Hepatocyte (in vitro differentiated cells): Measurements from ENCODE around the gene AFAP1. TPM values are rescaled to one million over a fixed set of nuclear protein-coding genes. Genes with fewer than 3 reads are reported as not detected.

ENCODE experiments used
- DNase-seq: peaks from one replicate; pipeline ENCODE4 v3.0.0-alpha.2; 2016; ENCODE audit warnings: low spot score
- H2AFZ ChIP-seq: fragments of 200-600 bp; sonication (generic); 2 replicates; pipeline ENCODE4 v1.6.0; 2016; ENCODE audit warnings: antibody characterized with exemption, mild to moderate bottlenecking
- H3K27ac ChIP-seq: fragments of 200-600 bp; sonication (generic); 2 replicates; pipeline ENCODE4 v1.5.1; 2016; ENCODE audit warnings: mild to moderate bottlenecking
- H3K27me3 ChIP-seq: fragments of 200-600 bp; sonication (generic); 2 replicates; pipeline ENCODE4 v1.6.1; 2016
- H3K36me3 ChIP-seq: fragments of 200-600 bp; sonication (generic); replicated peaks from 2 replicates; pipeline ENCODE4 v1.5.1; 2016; ENCODE audit warnings: low read depth; ENCODE audit not compliant: insufficient read depth
- H3K4me1 ChIP-seq: fragments of 200-600 bp; sonication (generic); 2 replicates; pipeline ENCODE4 v1.5.1; 2016; ENCODE audit warnings: mild to moderate bottlenecking, moderate library complexity; ENCODE audit not compliant: insufficient read depth
- H3K4me2 ChIP-seq: fragments of 200-600 bp; sonication (generic); 2 replicates; pipeline ENCODE4 v1.6.0; 2016
- H3K4me3 ChIP-seq: fragments of 200-600 bp; sonication (generic); 2 replicates; pipeline ENCODE4 v1.5.1; 2016; ENCODE audit warnings: mild to moderate bottlenecking
- H3K79me2 ChIP-seq: fragments of 200-600 bp; sonication (generic); 2 replicates; pipeline ENCODE4 v1.6.0; 2017; ENCODE audit warnings: mild to moderate bottlenecking
- H3K9me2 ChIP-seq: fragments of 200-600 bp; sonication (generic); replicated peaks from 2 replicates; pipeline ENCODE4 v1.6.0; 2017; ENCODE audit warnings: mild to moderate bottlenecking; ENCODE audit not compliant: insufficient read depth
- H3K9me3 ChIP-seq: fragments of 200-600 bp; sonication (generic); 2 replicates; pipeline ENCODE4 v1.5.1; 2016; ENCODE audit warnings: low read depth, mild to moderate bottlenecking
- H4K20me1 ChIP-seq: fragments of 200-600 bp; sonication (generic); 2 replicates; pipeline ENCODE4 v1.6.0; 2016; ENCODE audit warnings: mild to moderate bottlenecking; ENCODE audit not compliant: insufficient read depth, poor library complexity, severe bottlenecking
- EZH2 ChIP-seq: fragments of 200-600 bp; sonication (generic); IDR thresholded peaks from 2 replicates; pipeline ENCODE4 v1.6.1; 2016; ENCODE audit warnings: antibody characterized with exemption, mild to moderate bottlenecking, borderline replicate concordance
- EZH2phosphoT487 ChIP-seq: fragments of 200-600 bp; sonication (generic); IDR thresholded peaks from one replicate; pipeline ENCODE4 v1.6.1; 2018; ENCODE audit warnings: antibody characterized with exemption, mild to moderate bottlenecking, low read depth, moderate library complexity; ENCODE audit not compliant: unreplicated experiment, severe bottlenecking
- WGBS: methylation state at CpG from one replicate; pipeline ENCODE4 v1.1.6; 2016; ENCODE audit warnings: low lambda C conversion rate; ENCODE audit errors: missing lambda C conversion rate; 5-methylcytosine and 5-hydroxymethylcytosine counted together
- polyA plus RNA-seq: library from polyadenylated mRNA; unstranded; fragments of >200 nt; fragmentation: Nextera tagmentation; extraction: Ambion mirVana; gene quantifications from 2 replicates; pipeline ENCODE4 v1.2.1, GENCODE V29; 2016
- total RNA-seq: library from RNA; depleted of rRNA; stranded (reverse); fragments of >200 nt; gene quantifications from 2 replicates; pipeline ENCODE4 v1.2.3, GENCODE V29; 2014
- TF ChIP-seq, protein P1 (sequence below): fragments of 200-600 bp; sonication (generic); IDR thresholded peaks from 2 replicates; pipeline ENCODE4 v1.5.1; 2016; ENCODE audit warnings: antibody characterized with exemption, mild to moderate bottlenecking; ENCODE audit not compliant: poor library complexity

The AFAP1 gene
- total and polyA plus RNA-seq, 2 experiments from 2014 or later = 9.3 to 16.2 TPM

DNA sequence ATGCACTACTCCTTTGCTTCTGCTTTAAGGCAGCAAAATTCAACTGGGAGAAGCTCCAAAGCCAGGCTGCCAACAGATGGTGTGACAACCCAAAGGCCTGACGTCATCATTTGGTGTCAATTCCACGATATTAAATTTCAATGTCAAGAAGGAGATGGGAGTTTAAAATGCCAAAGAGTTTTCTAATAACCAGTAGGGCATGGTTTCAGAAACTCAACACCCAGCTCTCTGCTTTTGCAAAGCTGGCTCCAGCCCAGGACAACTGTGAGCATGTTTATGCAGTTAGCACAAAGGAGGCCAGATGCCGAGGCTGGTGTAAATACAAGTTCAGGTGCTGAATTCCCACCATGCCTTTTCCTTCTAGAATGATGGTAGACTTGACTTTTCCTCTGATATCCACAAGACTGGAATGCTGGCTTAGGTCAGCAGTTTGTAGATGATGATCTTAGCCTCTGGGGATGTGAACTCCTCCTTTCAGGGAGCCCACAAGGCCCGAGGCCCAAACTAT is 67.3 kb downstream of the AFAP1 start:
- Histone ChIP-seq H3K4me3 (no peak overlapping the region), H3K4me2 (no peak overlapping the region), H3K27ac (no peak overlapping the region), H3K36me3 (no peaks in the 10 kb centered on the region), H3K4me1 (peaks cover 5% of the 10 kb centered on the region), H2AFZ (no peak overlapping the region), H3K9me2 (no peaks in the 10 kb centered on the region), H3K27me3 (no peaks in the 10 kb centered on the region), H4K20me1 (peaks cover under 1% of the 10 kb centered on the region), H3K9me3 (no peaks in the 10 kb centered on the region), H3K79me2 (peaks cover 47% of the 10 kb centered on the region)
- no peak for TF ChIP-seq EZH2
- peak; percentile 19 for DNase-seq
- 60% methylated on average over 4 of the region's 4 CpGs for WGBS

DNA sequence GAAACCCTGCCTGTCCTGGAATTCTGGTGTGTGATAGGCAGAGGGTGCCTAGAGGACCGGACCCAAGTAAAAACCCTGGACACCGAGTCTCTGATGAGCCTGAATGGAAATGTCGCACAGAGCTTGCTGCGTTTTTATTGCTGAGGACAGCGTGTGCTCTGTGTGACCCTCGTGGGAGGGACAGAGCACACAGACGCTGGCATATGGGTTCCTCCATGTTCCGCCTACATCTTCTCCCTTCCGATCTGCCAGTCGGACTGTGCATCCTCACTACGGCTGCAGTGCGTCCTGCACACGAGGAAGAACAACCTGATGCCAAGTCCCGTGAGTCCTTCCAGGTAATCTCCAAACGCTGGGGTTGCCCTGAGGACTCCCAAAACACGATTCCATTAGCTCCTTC is 68.3 kb downstream of the AFAP1 start:
- Histone ChIP-seq H3K4me1 (peaks cover 5% of the 10 kb centered on the region), H3K9me2 (no peaks in the 10 kb centered on the region), H4K20me1 (no peaks in the 10 kb centered on the region), H3K9me3 (no peaks in the 10 kb centered on the region), H2AFZ (no peak overlapping the region), H3K4me2 (no peak overlapping the region), H3K27me3 (no peaks in the 10 kb centered on the region), H3K27ac (no peak overlapping the region), H3K36me3 (no peaks in the 10 kb centered on the region), H3K79me2 (peaks cover 40% of the 10 kb centered on the region), H3K4me3 (no peak overlapping the region)
- WGBS = 96% methylated on average over 16 of the region's 16 CpGs
- DNase-seq = no peak
- TF ChIP-seq EZH2 (no peak), EZH2phosphoT487 (no peak)
- TF ChIP-seq, protein P1, sequence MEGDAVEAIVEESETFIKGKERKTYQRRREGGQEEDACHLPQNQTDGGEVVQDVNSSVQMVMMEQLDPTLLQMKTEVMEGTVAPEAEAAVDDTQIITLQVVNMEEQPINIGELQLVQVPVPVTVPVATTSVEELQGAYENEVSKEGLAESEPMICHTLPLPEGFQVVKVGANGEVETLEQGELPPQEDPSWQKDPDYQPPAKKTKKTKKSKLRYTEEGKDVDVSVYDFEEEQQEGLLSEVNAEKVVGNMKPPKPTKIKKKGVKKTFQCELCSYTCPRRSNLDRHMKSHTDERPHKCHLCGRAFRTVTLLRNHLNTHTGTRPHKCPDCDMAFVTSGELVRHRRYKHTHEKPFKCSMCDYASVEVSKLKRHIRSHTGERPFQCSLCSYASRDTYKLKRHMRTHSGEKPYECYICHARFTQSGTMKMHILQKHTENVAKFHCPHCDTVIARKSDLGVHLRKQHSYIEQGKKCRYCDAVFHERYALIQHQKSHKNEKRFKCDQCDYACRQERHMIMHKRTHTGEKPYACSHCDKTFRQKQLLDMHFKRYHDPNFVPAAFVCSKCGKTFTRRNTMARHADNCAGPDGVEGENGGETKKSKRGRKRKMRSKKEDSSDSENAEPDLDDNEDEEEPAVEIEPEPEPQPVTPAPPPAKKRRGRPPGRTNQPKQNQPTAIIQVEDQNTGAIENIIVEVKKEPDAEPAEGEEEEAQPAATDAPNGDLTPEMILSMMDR = no peak

DNA sequence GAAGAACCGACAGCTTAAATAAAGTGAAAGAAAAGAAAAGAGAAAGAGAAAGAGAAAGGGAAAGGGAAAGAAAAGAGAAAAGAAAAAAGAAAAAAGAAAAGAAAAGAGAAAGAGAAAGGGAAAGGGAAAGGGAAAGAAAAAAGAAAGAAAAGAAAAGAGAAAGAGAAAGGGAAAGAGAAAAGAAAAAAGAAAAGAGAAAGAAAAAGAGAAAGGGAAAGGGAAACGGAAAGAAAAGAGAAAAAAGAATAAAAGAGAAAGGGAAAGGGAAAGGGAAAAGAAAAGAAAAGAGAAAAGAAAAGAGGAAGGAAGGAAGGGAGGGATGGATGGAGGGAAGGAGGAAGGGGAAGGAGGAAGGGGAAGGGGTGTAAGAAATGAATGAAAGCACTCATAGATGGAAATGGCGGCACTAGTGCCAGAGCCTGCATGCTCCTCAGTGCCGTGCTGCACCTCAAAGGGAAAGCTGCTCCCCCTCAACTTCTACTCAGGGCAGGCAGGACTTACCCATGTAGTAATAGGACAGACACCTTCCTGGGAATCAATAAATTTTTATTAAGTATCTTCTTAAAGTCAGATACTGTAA is 70.7 kb downstream of the AFAP1 start:
- Histone ChIP-seq H3K36me3 (no peaks in the 10 kb centered on the region), H3K9me2 (no peaks in the 10 kb centered on the region), H3K4me2 (no peak overlapping the region), H3K79me2 (peaks cover 21% of the 10 kb centered on the region), H2AFZ (no peak overlapping the region), H3K4me3 (no peak overlapping the region), H3K27me3 (no peaks in the 10 kb centered on the region), H3K27ac (no peak overlapping the region), H4K20me1 (no peaks in the 10 kb centered on the region), H3K4me1 (peaks cover 5% of the 10 kb centered on the region), H3K9me3 (no peaks in the 10 kb centered on the region)
- WGBS = 92% methylated on average over 4 of the region's 4 CpGs
- DNase-seq = no peak
- TF ChIP-seq EZH2phosphoT487 (no peak), EZH2 (no peak)
- TF ChIP-seq, protein P1 = no peak

DNA sequence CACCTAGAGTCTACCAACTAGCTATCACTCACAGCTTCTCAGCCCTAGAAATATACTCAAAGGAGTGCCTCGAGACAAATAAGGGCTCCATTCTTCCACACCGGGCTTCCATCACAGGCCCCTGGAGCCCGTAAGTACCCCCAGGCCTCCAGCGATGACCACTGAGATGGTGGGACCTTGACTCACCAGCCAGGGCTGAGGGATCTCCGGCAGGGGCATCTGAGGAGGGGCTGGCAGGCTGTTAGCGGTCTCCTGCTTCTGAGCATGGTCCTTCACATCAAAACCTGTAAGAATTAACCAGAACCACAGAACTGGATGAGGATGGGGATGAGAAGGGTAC is 71.3 kb downstream of the AFAP1 start:
- no peaks in the 10 kb centered on the region for H3K27me3 ChIP-seq
- H3K4me1 ChIP-seq = peaks cover 5% of the 10 kb centered on the region
- peaks cover 16% of the 10 kb centered on the region for H3K79me2 ChIP-seq
- H4K20me1 ChIP-seq = no peaks in the 10 kb centered on the region
- WGBS = 96% methylated on average over 6 of the region's 6 CpGs
- H3K36me3 ChIP-seq = no peaks in the 10 kb centered on the region
- DNase-seq = no peak
- H3K9me3 ChIP-seq = no peaks in the 10 kb centered on the region
- H3K4me2 ChIP-seq = no peak overlapping the region
- H3K9me2 ChIP-seq = no peaks in the 10 kb centered on the region
- no peak for TF ChIP-seq EZH2phosphoT487
- TF ChIP-seq, protein P1 = no peak
- TF ChIP-seq EZH2 = no peak
- no peak overlapping the region for H2AFZ ChIP-seq
- H3K27ac ChIP-seq = no peak overlapping the region
- no peak overlapping the region for H3K4me3 ChIP-seq
